Cardiac muscle cell (in vitro differentiated cells and primary cell): Measurements from ENCODE around the gene FKBP2. TPM values are rescaled to one million over a fixed set of nuclear protein-coding genes. Genes with fewer than 3 reads are reported as not detected.

Experiments used
- polyA plus RNA-seq: library from polyadenylated mRNA; unstranded; fragments of >200 nt; fragmentation: Nextera tagmentation; extraction: Ambion mirVana; gene quantifications from 2 replicates; pipeline ENCODE4 v1.2.1, GENCODE V29; 2016
- total RNA-seq: library from RNA; depleted of rRNA; stranded (reverse); fragments of >200 nt; gene quantifications from 2 replicates; pipeline ENCODE4 v1.2.3, GENCODE V29; 2016

Gene FKBP2
- total and polyA plus RNA-seq, 2 experiments from 2014 or later = 102 to 321 TPM

Other genes with a start within 250 kb of the FKBP2 start
- 0.53 and 0.69 TPM in 2 replicates for gene FLRT1, start 205.2 kb upstream of the FKBP2 start, total RNA-seq
- 0.92 and 2.9 TPM in 2 replicates for gene FLRT1, start 205.2 kb upstream of the FKBP2 start, polyA plus RNA-seq
- 116 and 156 TPM in 2 replicates for gene MACROD1, start 75.0 kb upstream of the FKBP2 start, total RNA-seq
- gene MACROD1, start 75.0 kb upstream of the FKBP2 start, polyA plus RNA-seq = 134 and 198 TPM in 2 replicates
- gene STIP1, start 54.9 kb upstream of the FKBP2 start, total RNA-seq = 231 and 244 TPM in 2 replicates
- gene STIP1, start 54.9 kb upstream of the FKBP2 start, polyA plus RNA-seq = 229 and 240 TPM in 2 replicates
- 0.11 and 1.8 TPM in 2 replicates for gene FERMT3, start 34.4 kb upstream of the FKBP2 start, total RNA-seq
- gene FERMT3, start 34.4 kb upstream of the FKBP2 start, polyA plus RNA-seq = 1.1 and 2.1 TPM in 2 replicates
- gene TRPT1, start 14.9 kb upstream of the FKBP2 start, total RNA-seq = 117 and 131 TPM in 2 replicates
- gene TRPT1, start 14.9 kb upstream of the FKBP2 start, polyA plus RNA-seq = 137 and 161 TPM in 2 replicates
- gene NUDT22, start 14.8 kb upstream of the FKBP2 start, total RNA-seq = 76.0 and 98.8 TPM in 2 replicates
- gene NUDT22, start 14.8 kb upstream of the FKBP2 start, polyA plus RNA-seq = 88.3 and 90.6 TPM in 2 replicates
- gene DNAJC4, start 10.5 kb upstream of the FKBP2 start, total RNA-seq = 75.5 and 79.9 TPM in 2 replicates
- 126 and 132 TPM in 2 replicates for gene DNAJC4, start 10.5 kb upstream of the FKBP2 start, polyA plus RNA-seq
- 162 and 206 TPM in 2 replicates for gene VEGFB, start 6.5 kb upstream of the FKBP2 start, total RNA-seq
- 178 and 199 TPM in 2 replicates for gene VEGFB, start 6.5 kb upstream of the FKBP2 start, polyA plus RNA-seq
- 220 and 240 TPM in 2 replicates for gene PPP1R14B, start 5.8 kb downstream of the FKBP2 start, total RNA-seq
- gene PPP1R14B, start 5.8 kb downstream of the FKBP2 start, polyA plus RNA-seq = 238 and 288 TPM in 2 replicates
- 20.3 and 24.7 TPM in 2 replicates for gene PLCB3, start 10.4 kb downstream of the FKBP2 start, total RNA-seq
- gene PLCB3, start 10.4 kb downstream of the FKBP2 start, polyA plus RNA-seq = 10.6 and 11.0 TPM in 2 replicates
- 155 and 200 TPM in 2 replicates for gene BAD, start 43.6 kb downstream of the FKBP2 start, total RNA-seq
- gene BAD, start 43.6 kb downstream of the FKBP2 start, polyA plus RNA-seq = 168 and 195 TPM in 2 replicates
- gene GPR137, start 44.8 kb downstream of the FKBP2 start, total RNA-seq = 37.7 and 41.4 TPM in 2 replicates
- gene GPR137, start 44.8 kb downstream of the FKBP2 start, polyA plus RNA-seq = 67.8 and 82.6 TPM in 2 replicates
- gene KCNK4, start 50.2 kb downstream of the FKBP2 start, total RNA-seq = not detected in 2 replicates
- gene KCNK4, start 50.2 kb downstream of the FKBP2 start, polyA plus RNA-seq = not detected in 2 replicates
- not detected in 2 replicates for gene CATSPERZ, start 59.3 kb downstream of the FKBP2 start, total RNA-seq
- 0.54 and 0.56 TPM in 2 replicates for gene CATSPERZ, start 59.3 kb downstream of the FKBP2 start, polyA plus RNA-seq
- 77.0 and 94.0 TPM in 2 replicates for gene ESRRA, start 64.4 kb downstream of the FKBP2 start, total RNA-seq
- 48.8 and 49.3 TPM in 2 replicates for gene ESRRA, start 64.4 kb downstream of the FKBP2 start, polyA plus RNA-seq
- 298 and 438 TPM in 2 replicates for gene TRMT112, start 76.5 kb downstream of the FKBP2 start, total RNA-seq
- 331 and 375 TPM in 2 replicates for gene TRMT112, start 76.5 kb downstream of the FKBP2 start, polyA plus RNA-seq
- 500 and 570 TPM in 2 replicates for gene PRDX5, start 77.0 kb downstream of the FKBP2 start, total RNA-seq
- gene PRDX5, start 77.0 kb downstream of the FKBP2 start, polyA plus RNA-seq = 646 and 784 TPM in 2 replicates
- gene CCDC88B, start 99.1 kb downstream of the FKBP2 start, total RNA-seq = 5.9 and 8.4 TPM in 2 replicates
- gene CCDC88B, start 99.1 kb downstream of the FKBP2 start, polyA plus RNA-seq = 8.6 and 9.5 TPM in 2 replicates
- 28.2 and 30.4 TPM in 2 replicates for gene RPS6KA4, start 118.1 kb downstream of the FKBP2 start, total RNA-seq
- 19.7 and 22.3 TPM in 2 replicates for gene RPS6KA4, start 118.1 kb downstream of the FKBP2 start, polyA plus RNA-seq